ENCODE results near the gene GSTA1.
"Not testable (repeated sequence)": the region's sequence is repeated elsewhere in the genome, so short reads cannot be mapped to it uniquely, and the experiment has no call there.

Gene GSTA1

GRCh38 chr6:52808660-52809059, 5.0 kb upstream of the GSTA1 start:
- no peak for DNase-seq (ENCODE audit: low read depth in 3 of 3)

- DNase-seq (ENCODE audit: low read depth in 3 of 3), result no peak
These were observed 810 bp downstream of the GSTA1 start for GRCh38 chr6:52802806-52803205.

- no peak for DNase-seq (ENCODE audit: low read depth in 3 of 3)
These were observed 2.3 kb downstream of the GSTA1 start for GRCh38 chr6:52801188-52801841.

GRCh38 chr6:52799272-52799671, 4.3 kb downstream of the GSTA1 start:
- not testable (repeated sequence) for DNase-seq (ENCODE audit: low read depth in 3 of 3)

- DNase-seq (ENCODE audit: low read depth in 3 of 3), result not testable (repeated sequence)
These were observed 9.2 kb downstream of the GSTA1 start for GRCh38 chr6:52794366-52794765.

- DNase-seq (ENCODE audit: low read depth in 3 of 3), result no peak
These were observed 12.8 kb downstream of the GSTA1 start for GRCh38 chr6:52790861-52791260.

GRCh38 chr6:52789658-52790057, 14.0 kb downstream of the GSTA1 start:
- not testable (repeated sequence) for DNase-seq (ENCODE audit: low read depth in 3 of 3)

GRCh38 chr6:52788478-52788877, 15.1 kb downstream of the GSTA1 start:
- DNase-seq (ENCODE audit: low read depth in 3 of 3), result no peak

- DNase-seq (ENCODE audit: low read depth in 3 of 3), result no peak
These were observed 15.7 kb downstream of the GSTA1 start for GRCh38 chr6:52787917-52788316.

- DNase-seq (ENCODE audit: low read depth in 3 of 3), result no peak
These were observed 17.2 kb downstream of the GSTA1 start for GRCh38 chr6:52786249-52786956.

GRCh38 chr6:52782696-52783274, 20.8 kb downstream of the GSTA1 start:
- not testable (repeated sequence) for DNase-seq (ENCODE audit: low read depth in 3 of 3)

GRCh38 chr6:52782209-52782608, 21.4 kb downstream of the GSTA1 start:
- DNase-seq (ENCODE audit: low read depth in 3 of 3), result not testable (repeated sequence)

- DNase-seq (ENCODE audit: low read depth in 3 of 3), result no peak
These were observed 24.4 kb downstream of the GSTA1 start for GRCh38 chr6:52779237-52779636.

- not testable (repeated sequence) for DNase-seq (ENCODE audit: low read depth in 3 of 3)
These were observed 26.8 kb downstream of the GSTA1 start for GRCh38 chr6:52776711-52777351.

GRCh38 chr6:52769399-52769798, 34.2 kb downstream of the GSTA1 start:
- not testable (repeated sequence) for DNase-seq (ENCODE audit: low read depth in 3 of 3)

- not testable (repeated sequence) for DNase-seq (ENCODE audit: low read depth in 3 of 3)
These were observed 36.0 kb downstream of the GSTA1 start for GRCh38 chr6:52767658-52768057.

GRCh38 chr6:52763322-52763916, 40.2 kb downstream of the GSTA1 start, which contains the start of gene GSTA2:
TSS of gene GSTA2 (minus strand) at chr6:52763475. CDS start at chr6:52757947, 5,528 bp downstream.
- not testable (repeated sequence) for DNase-seq (ENCODE audit: low read depth in 3 of 3)

GRCh38 chr6:52761673-52762491, 41.7 kb downstream of the GSTA1 start:
- not testable (repeated sequence) for DNase-seq (ENCODE audit: low read depth in 3 of 3)

- DNase-seq (ENCODE audit: low read depth in 3 of 3), result no peak
These were observed 43.4 kb downstream of the GSTA1 start for GRCh38 chr6:52760105-52760765.

- DNase-seq (ENCODE audit: low read depth in 3 of 3), result no peak
These were observed 44.5 kb downstream of the GSTA1 start for GRCh38 chr6:52759085-52759484.
